HTR-8/SVneo (cell line): Measurements from ENCODE around the gene SNX11.

Experiments used
- DNase-seq: peaks from one replicate; pipeline ENCODE4 v3.0.0; 2011; ENCODE audit warnings: low spot score, mixed read lengths; ENCODE audit not compliant: insufficient read length
- FAIRE-seq: peaks from 2 replicates; lab custom pipeline; 2011; peaks lifted over from hg19 to GRCh38; lab: Jason Lieb, UNC

Gene SNX11

DNA sequence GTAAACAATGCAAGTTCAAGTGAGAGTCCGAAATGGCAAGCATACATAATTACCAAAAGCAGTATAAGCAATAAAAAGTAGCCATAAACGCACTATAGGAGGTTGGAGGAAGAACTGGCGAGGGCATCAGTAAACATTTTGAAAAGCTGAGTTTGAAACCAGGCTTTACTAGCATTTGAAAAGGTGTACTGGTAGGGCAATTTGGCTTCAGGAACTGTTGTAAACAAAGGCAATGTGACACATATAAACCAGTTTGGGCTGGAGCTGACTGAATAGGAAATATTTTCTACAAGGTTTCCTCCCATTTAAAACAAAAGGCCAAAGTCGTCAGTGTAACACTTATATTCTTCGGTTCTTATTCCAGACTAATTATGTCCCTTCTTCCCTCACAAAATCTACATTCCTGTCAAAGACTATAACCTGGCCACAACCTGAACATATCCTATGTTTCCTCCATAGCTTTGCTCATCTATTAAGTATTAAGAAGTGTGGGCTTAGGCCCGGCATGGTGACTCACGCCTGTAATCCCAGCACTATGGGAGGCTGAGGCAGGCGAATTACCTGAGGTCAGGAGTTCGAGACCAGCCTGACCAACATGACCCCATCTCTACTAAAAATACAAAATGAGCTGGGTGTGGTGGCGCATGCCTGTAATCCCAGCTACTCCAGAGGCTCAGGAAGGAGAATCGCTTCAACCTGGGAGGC, 14.1 kb upstream of the SNX11 start:
- FAIRE-seq = no peak
- DNase-seq = no peak

GRCh38 chr17:48095611-48096010, 12.0 kb upstream of the SNX11 start:
- DNase-seq = no peak
- no peak for FAIRE-seq

DNA sequence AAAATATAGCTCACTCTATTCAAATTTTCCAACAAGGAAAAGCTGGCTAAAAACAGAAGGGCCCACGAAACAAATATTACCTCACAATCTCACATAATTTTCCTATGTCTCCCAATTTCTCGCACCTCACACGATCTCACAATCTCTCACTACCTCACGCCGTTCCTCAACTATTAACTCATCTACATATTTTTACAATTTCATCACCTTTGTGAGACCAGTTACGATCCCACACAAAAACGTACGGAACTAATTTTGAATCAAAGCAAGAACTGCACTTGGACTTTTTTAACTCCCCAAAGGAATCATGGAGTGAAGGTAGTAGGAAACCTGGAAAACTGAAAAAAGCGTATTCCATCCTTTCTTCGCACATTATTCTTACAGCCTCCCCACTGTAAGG, 7.4 kb upstream of the SNX11 start:
- FAIRE-seq (no peak), DNase-seq (no peak)

- FAIRE-seq (no peak), DNase-seq (peak; percentile 72)
Measured at GRCh38 chr17:48100591-48101011, 7.0 kb upstream of the SNX11 start.

DNA sequence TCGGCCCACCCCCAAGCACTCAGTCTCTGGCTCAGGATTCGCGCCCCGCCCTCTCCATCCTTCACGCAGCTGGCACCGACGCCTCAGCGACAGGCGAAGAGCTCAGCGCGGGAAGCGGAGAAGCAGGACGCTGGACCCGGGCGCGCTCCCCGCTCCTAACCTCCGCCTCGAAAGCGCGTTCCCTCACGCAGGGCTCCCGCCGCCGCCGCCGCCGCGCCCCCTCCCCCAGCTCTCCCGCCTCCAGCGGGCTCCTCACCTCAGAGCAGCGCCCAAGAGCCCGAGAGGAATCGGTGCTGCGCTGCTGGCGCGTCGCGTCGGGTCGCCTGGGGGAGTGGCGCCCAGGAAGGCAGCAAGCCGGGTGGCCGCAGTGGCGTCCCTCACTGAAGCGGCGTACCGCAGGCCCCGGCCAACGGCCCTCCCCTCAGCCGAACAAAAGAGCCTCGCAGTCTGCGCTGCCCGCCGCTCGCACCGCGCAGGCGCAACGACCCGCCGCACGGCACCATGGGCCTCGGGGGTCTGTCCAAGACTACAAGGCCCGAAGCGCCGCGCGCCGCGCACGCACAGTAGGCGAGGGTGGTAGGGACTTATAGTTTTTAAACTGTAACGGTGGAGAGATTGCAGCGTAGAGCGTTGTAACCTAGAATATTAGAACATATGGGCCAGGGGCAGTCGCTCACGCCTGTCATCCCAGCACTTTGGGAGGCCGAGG, 6.4 kb upstream of the SNX11 start, which contains the start of gene CBX1:
Gene CBX1 (minus strand): TSS at position 467 of the 709 bp plus-strand sequence. CDS start 24,474 bp downstream, outside the sequence.
- FAIRE-seq (peak; percentile 81), DNase-seq (peak; percentile 98)

DNA sequence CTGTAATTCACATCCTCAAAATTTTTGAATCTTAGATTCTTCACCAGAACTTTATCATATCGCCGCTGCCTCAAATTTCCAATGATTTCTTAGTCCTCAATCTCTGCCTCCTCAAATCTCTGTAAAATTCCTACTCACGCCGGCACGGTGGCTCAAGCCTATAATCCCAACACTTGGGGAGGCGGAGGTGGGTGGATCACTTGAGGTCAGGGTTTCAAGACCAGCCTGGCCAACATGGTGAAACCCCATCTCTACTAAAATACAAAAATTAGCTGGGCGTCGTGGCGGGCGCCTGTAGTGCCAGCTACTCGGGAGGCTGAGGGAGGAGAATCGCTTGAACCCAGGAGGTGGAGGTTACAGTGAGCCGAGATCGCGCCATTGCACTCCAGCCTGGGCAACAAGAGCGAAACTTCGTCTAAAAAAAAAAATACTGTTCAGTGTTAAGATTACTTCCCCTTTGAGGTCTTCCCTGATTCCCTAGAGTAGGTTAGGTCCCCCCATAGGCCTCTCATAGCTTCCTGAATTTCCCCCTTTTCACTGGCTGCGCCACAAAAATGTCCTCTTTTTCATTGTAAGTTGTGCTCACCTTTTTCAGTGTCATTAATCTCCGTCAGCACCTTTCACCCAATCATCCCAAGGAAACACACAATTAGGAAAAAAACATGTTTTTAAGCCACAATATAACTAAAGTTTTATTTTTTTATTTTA, 5.4 kb upstream of the SNX11 start:
- FAIRE-seq = no peak
- no peak for DNase-seq

GRCh38 chr17:48102798-48103715, 4.5 kb upstream of the SNX11 start:
- DNase-seq (no peak), FAIRE-seq (no peak)

- no peak for DNase-seq
- FAIRE-seq = no peak
Measured at GRCh38 chr17:48104440-48104839, 3.1 kb upstream of the SNX11 start.

- DNase-seq = no peak
- no peak for FAIRE-seq
Measured at GRCh38 chr17:48106802-48107136, 797 bp upstream of the SNX11 start.

GRCh38 chr17:48110761-48111160, 3.2 kb downstream of the SNX11 start:
- DNase-seq = no peak
- FAIRE-seq = no peak

GRCh38 chr17:48111937-48112241, 4.3 kb downstream of the SNX11 start:
- no peak for DNase-seq
- FAIRE-seq = no peak

DNA sequence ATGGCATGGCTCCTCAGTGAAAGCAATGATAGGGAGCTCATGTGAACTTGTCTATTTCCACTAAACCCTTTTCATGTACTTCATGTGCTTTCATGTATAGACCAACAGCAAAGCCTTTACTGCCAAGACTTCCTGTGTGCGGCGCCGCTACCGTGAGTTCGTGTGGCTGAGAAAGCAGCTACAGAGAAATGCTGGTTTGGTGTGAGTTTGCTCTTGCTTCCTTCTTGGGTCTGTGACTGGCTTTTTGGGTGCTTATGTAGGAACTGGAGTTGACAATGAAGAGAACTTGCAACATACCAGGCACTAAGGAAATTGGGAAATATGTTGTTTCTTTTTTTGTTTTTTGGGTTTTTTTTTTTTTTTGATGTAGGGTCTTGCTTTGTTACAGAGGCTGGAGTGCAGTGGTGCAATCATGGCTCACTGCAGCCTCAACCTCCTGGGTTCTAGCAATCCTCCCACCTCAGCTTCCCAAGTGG, 5.7 kb downstream of the SNX11 start:
- FAIRE-seq (no peak), DNase-seq (no peak)

DNA sequence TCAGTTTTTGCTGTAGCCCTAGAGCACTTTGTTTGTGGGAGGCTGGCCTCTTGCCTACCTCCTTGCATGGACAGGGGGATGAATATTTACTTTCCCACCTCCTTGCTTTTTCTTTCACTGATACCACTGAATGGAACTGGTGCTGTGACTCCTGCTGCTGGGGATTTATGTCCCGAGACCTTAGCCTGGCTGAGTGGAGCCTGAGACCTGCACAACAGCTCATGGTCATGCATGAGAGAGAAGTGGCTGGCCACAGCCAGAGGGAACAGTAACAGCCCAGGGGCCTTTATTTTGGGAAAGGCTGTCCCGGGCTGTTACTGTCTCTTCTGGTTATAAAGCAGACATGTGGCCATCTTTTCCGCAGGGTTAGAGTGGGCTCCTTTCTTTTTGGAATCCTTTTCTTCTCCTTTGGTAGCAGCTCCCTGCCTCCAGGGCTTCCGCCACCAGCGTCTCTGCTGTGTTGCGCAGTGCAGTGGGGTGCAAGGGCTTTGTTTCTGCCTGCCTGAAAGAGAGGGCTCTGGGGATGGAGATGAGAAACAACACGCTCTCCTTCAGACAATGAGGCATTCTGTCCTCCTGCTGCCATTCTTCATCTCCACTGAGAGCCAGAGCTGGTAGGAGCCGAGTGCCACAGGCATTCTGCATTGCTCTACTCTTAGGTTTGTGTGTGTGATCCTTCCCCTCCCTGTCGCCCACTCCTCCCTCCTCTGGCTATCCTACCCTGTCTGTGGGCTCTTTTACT, 14.5 kb downstream of the SNX11 start:
- FAIRE-seq = no peak
- no peak for DNase-seq

DNA sequence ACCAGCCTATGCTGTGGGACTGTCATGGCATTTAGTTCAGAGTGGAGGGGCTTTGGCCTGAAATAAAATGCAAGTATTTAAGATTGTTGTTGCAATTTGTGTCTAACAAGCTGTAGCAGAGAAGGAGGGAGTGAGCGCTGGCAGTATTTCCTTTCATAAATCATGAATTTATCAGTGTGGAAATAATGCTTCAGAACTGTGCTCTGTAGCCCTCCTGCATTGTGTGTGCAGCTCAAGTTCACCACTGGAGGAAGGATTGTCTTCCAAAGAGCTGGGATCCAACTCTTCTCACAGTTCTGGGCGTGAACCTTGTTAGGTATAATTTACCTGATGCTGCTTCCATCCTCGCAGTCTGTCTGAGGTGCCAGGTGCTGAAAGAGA, 15.1 kb downstream of the SNX11 start:
- FAIRE-seq (no peak), DNase-seq (no peak)

DNA sequence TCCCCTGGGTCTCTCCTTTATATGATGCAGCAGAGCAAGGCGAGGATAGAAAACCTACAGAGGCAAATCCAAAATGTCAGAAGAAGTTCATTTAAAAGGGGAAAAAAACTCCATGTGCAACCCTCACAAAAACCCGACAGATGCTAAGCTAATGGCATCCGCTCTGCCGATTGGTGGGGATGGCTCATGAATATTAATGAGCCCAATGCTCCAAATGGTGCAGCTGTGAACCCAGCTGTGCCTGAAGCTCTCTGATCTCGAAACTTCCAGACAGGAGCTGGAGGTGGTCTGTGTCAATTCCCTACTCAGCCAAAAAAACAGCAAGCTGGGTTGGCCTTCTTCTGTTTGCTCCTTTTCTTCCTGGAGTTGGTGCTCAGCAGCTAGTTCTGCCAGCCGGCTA, 15.5 kb downstream of the SNX11 start:
- FAIRE-seq = no peak
- no peak for DNase-seq

DNA sequence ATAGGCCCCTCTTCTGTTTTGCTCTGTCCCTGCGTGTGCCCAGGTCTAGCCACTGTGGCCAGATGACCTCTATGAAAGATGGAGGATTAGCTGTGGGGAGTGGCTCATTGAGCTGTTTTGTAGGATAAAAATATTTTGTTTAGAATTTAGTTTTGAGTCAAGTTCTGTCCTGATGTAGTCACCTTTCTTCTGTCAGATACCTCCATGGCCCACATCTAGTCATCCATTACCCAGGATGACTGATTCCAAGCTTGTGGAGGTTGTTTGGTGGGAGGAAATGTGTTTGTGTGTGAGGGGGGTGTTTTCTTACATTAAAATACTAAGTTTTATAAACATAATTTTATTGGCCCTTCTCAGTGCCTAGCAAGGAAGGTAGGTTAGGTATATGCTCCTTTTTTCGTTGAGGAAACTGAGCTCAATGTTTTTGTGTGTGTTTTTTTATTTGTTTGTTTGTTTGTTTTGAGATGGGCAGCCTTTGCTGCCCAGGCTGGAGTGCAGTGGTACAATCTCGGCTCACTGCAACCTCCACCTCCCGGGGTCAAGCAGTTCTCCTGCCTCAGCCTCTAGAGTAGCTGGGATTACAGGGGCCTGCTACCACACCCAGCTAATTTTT, 16.3 kb downstream of the SNX11 start:
- DNase-seq (no peak), FAIRE-seq (no peak)

DNA sequence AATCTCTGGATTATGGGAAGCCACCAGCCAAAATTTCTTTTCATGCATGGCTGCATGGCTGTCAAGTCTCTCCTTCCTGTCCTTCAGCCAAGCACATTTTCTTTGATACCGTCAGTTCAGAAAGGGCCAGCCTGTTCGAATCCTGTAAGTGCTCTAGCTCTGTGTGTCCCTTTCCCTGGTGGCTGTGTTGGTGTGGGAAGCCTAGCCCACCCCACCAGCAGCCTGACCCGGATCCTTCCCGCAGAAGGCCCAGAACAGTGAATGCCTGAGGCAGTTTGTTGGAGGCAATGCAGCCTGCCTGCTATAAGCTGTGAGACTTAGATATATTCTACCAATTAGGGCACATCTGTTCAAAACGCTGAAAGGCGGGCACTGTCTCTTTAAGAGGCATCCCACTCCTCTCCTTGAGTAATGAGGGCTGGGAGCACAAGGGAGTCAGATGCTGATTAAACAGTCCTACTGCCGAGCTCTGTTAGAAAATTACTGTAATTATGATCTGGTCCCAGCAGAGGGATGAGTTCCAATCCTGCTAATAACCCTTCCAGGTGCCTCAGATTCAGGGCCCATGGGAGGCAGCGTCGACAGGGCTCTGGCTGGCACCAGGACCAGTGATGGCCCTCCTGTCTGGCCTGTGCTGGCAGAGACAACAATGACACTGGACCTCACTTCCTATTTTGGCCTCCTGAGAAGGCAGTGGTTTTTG, 18.4 kb downstream of the SNX11 start:
- FAIRE-seq (no peak), DNase-seq (no peak)

GRCh38 chr17:48126532-48126850, 18.9 kb downstream of the SNX11 start:
- DNase-seq = no peak
- no peak for FAIRE-seq
